ENCODE measurements around the gene LTV1.

Gene LTV1

GRCh38 chr6:143896126-143896860, 53.2 kb downstream of the LTV1 start:
- DNase-seq, result no peak

GRCh38 chr6:143900358-143900757, 57.2 kb downstream of the LTV1 start:
- no peak for DNase-seq

GRCh38 chr6:143901885-143902750, 59.0 kb downstream of the LTV1 start:
- DNase-seq, result no peak

- no peak for DNase-seq
Observed at GRCh38 chr6:143902827-143903226, 59.7 kb downstream of the LTV1 start.

GRCh38 chr6:143911028-143911427, 67.9 kb downstream of the LTV1 start:
- DNase-seq, result no peak

GRCh38 chr6:143912671-143913070, 69.5 kb downstream of the LTV1 start:
- no peak for DNase-seq
